HG02870 (cell line): ENCODE data around the gene ZNF134.

ENCODE experiments used
- ATAC-seq: cut with Tn5 transposase; IDR thresholded peaks from one replicate; pipeline ENCODE4 v1.9.1; 2021; ENCODE audit warnings: mild to moderate bottlenecking, moderate library complexity; ENCODE audit not compliant: unreplicated experiment

Gene ZNF134

GRCh38 chr19:57637379-57637778 is 23.3 kb downstream of the ZNF134 start:
- no peak for ATAC-seq

- no peak for ATAC-seq
Measured at GRCh38 chr19:57641715-57642234, 27.7 kb downstream of the ZNF134 start.

GRCh38 chr19:57642396-57643046 is 28.5 kb downstream of the ZNF134 start:
- no peak for ATAC-seq

GRCh38 chr19:57643734-57644133 is 29.7 kb downstream of the ZNF134 start:
- no peak for ATAC-seq

- no peak for ATAC-seq
Measured at GRCh38 chr19:57648331-57649003, 34.4 kb downstream of the ZNF134 start.

- no peak for ATAC-seq
Measured at GRCh38 chr19:57651654-57651996, 37.6 kb downstream of the ZNF134 start.

GRCh38 chr19:57653689-57654088 is 39.6 kb downstream of the ZNF134 start:
- no peak for ATAC-seq

- ATAC-seq, result no peak
Measured at GRCh38 chr19:57655443-57655842, 41.4 kb downstream of the ZNF134 start.

GRCh38 chr19:57656346-57656745 is 42.3 kb downstream of the ZNF134 start:
- ATAC-seq, result no peak

GRCh38 chr19:57664269-57665127 is 50.5 kb downstream of the ZNF134 start:
- no peak for ATAC-seq

GRCh38 chr19:57665261-57665806 is 51.3 kb downstream of the ZNF134 start:
- no peak for ATAC-seq

GRCh38 chr19:57667228-57667627 is 53.2 kb downstream of the ZNF134 start:
- ATAC-seq, result no peak

GRCh38 chr19:57668635-57669034 is 54.6 kb downstream of the ZNF134 start, which contains the start of gene ZSCAN4:
ZSCAN4 (plus strand) TSS chr19:57668935; CDS start chr19:57676146, 7,211 bp downstream.
- ATAC-seq, result no peak

GRCh38 chr19:57671124-57671895 is 57.3 kb downstream of the ZNF134 start:
- no peak for ATAC-seq

- no peak for ATAC-seq
Measured at GRCh38 chr19:57672466-57672865, 58.4 kb downstream of the ZNF134 start.
